Measurements from ENCODE around the gene MAN1C1. TPM values are rescaled to one million over a fixed set of nuclear protein-coding genes. Genes with fewer than 3 reads are reported as not detected.

The MAN1C1 gene
- total and polyA plus RNA-seq, 9 of the 15 experiments (the other 6 are each of a cell fraction or from before 2014, with no cell fraction given): 0.04 to 0.44 (median 0.10) TPM; not detected in 3

GRCh38 chr1:25820247-25821111 is 203.9 kb downstream of the MAN1C1 start (continued):
- peak; percentile 48 to 79; a peak in 2 of 4 replicates for TF ChIP-seq UBTF (IDR thresholded peaks at IDR 0.05; ENCODE audit: borderline replicate concordance in 1 of 2, low read depth in 2 of 2, low read length in 2 of 2)
- TF ChIP-seq POLR3A (IDR thresholded peaks at IDR 0.05; ENCODE audit: borderline replicate concordance, extremely low read depth, insufficient read depth, insufficient read length): no peak
- peak; percentile 69; the same call in 1 of the 2 replicates for TF ChIP-seq ZNF12 (CRISPR knock-in tag; IDR thresholded peaks at IDR 0.05)
- no peak for TF ChIP-seq TAF15 (IDR thresholded peaks at IDR 0.05; ENCODE audit: low read depth, low read length)
- TF ChIP-seq TSHZ1 (CRISPR knock-in tag; IDR thresholded peaks at IDR 0.05): no peak
- TF ChIP-seq JUND (IDR thresholded peaks at IDR 0.05; ENCODE audit: borderline replicate concordance, low read depth, low read length): no peak
- TF ChIP-seq JUND (tag; IDR thresholded peaks at IDR 0.05; ENCODE audit: borderline replicate concordance, low read depth, low read length): no peak; the same call in 2 of the 3 replicates
- peak; percentile 28; the same call in 1 of the 2 replicates for TF ChIP-seq ZC3H4 (CRISPR knock-in tag; IDR thresholded peaks at IDR 0.05; ENCODE audit: borderline replicate concordance)
- TF ChIP-seq GABPB1 (CRISPR knock-in tag; IDR thresholded peaks at IDR 0.05): no peak
- TF ChIP-seq SIRT6 (IDR thresholded peaks at IDR 0.05; ENCODE audit: low read depth, low read length): no peak
- TF ChIP-seq SMARCE1 (IDR thresholded peaks at IDR 0.05): no peak; the same call in 1 of the 2 replicates
- TF ChIP-seq NR3C1 (CRISPR knock-in tag; IDR thresholded peaks at IDR 0.05): no peak
- 0 out of 2 replicates have a peak, but pooled peaks have one; percentile 3 for TF ChIP-seq EGR1 (conservative IDR thresholded peaks at IDR 0.05)
- no peak for TF ChIP-seq ZC3H8 (IDR thresholded peaks at IDR 0.05)
- peak in 1 of 2 experiments; percentile 23 for TF ChIP-seq AFF1 (IDR thresholded peaks at IDR 0.05; ENCODE audit: low read depth in 1 of 2, partially characterized antibody in 2 of 2)
